Mucosa of descending colon (tissue), 3 donors: Measurements from ENCODE around the gene ST3GAL3. TPM values are rescaled to one million over a fixed set of nuclear protein-coding genes. Genes with fewer than 3 reads are reported as not detected.

Experiments
- ATAC-seq: fragments of 200-7000 bp; cut with Tn5 transposase; one replicate; pipeline ENCODE4 v1.9.1; 2020; ENCODE audit warnings: mild to moderate bottlenecking, moderate library complexity
- DNase-seq, 3 donors: peaks; one replicate each; pipeline ENCODE4 v3.0.0-alpha.2; 2020
- H3K36me3 ChIP-seq: fragments of 200-600 bp; one replicate; pipeline ENCODE4 v1.8.0; 2021; ENCODE audit warnings: low read depth, mild to moderate bottlenecking
- H3K4me1 ChIP-seq: fragments of 200-600 bp; one replicate; pipeline ENCODE4 v1.8.0; 2021; ENCODE audit warnings: low read depth, mild to moderate bottlenecking
- H3K4me3 ChIP-seq: fragments of 200-600 bp; one replicate; pipeline ENCODE4 v1.8.0; 2021; ENCODE audit warnings: mild to moderate bottlenecking
- H3K9me3 ChIP-seq: fragments of 200-600 bp; one replicate; pipeline ENCODE4 v1.8.0; 2021; ENCODE audit warnings: mild to moderate bottlenecking
- CTCF ChIP-seq: fragments of 200-600 bp; IDR thresholded peaks from one replicate; pipeline ENCODE4 v1.8.0; 2022; ENCODE audit warnings: antibody characterized with exemption, mild to moderate bottlenecking
- intact Hi-C, 2 donors: fragments of 100-400 bp; cut with DNase I in 1 of 2; cut with micrococcal nuclease in 1 of 2; formaldehyde crosslinking; loops; one replicate each; pipeline versions ENCODE4 v1.11.0 to v1.11.1; 2022; cut with DNase I, micrococcal nuclease
- total RNA-seq, 3 donors: library from RNA; stranded (reverse); fragmentation: NEBNext Ultra II Directional in 2 of 3; extraction: Animal tissue kit (Norgen Biotek cat#: 25700) in 2 of 3; gene quantifications; one replicate each; pipeline versions ENCODE4 v1.2.1 to v1.2.4, GENCODE V29; 2021 to 2023
- donor health status: DM: no; HTN: no; CAD: no; lungs with moderate emphysema.
- donor health status: DM: no; HTN: no; CAD: no.
- donor health status: DM: no; HTN: yes; CAD: no.

ST3GAL3 gene
- total RNA-seq, 3 donors from 2014 or later: 9.5 to 26.3 (median 18.2) TPM

DNA sequence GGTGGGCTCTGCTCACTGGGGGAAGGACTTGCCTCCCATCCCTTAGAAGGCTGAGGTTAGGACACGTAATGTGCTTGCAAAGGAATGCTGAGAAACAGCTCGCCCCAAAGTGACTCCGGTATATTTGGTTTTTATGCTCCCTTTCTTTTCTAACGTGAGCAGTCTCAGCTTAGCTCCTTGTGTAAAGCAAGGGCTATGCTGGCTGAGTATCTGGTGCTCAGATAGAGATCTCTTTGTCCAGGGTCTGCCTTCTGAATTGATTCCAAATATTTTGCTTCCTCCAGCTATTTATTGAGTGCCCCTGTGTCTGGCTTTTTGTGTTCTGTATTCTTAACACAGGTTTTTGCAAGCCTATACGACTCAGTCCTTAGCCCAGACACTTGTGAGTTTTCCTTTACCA, 131.7 kb downstream of the ST3GAL3 start:
- Histone ChIP-seq H3K36me3 (no peaks in the 10 kb centered on the region), H3K9me3 (no peaks in the 10 kb centered on the region), H3K4me1 (peaks cover 10% of the 10 kb centered on the region), H3K4me3 (no peak overlapping the region)
- ATAC-seq: no peak
- TF ChIP-seq CTCF: no peak
- intact Hi-C loops: no loop called here
- no peak for DNase-seq

DNA sequence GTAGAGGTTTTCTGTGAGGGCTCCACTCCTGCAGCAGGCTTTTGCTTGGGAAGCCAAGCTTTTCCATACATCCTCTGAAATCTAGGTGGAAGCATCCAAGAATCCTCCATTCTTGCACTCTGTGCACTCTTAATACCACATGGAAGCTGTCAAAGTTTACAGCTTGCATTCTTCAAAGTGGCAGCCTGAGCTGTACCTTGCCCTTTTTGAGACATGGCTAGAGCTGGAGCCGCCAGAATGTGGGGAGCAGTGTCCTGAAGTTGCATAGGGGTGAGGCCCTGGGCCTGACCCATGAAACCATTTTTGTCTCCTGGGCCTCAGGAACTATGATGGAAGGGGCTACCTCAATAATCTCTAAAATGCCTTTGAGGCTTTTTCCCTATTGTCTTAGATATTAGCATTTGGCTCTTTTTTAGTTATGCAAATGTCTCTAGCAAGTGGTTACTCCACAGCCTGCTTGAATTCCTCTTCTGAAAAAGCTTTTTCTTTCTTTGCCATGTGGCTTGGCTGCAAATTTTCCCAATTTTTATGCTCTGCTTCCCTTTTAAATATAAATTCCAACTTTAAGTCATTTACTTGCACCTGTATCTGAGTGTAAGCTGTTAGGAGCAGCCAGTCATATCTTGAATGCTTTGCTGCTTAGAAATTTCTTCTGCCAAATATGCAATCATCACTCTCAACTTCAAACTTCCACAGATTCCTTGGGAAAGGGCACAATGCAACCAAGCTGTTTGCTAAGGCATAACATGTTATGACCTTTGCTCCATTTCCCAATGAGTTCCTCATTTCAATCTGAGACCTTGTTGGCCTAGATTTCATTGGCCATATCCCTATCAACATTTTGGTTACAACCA, 134.2 kb downstream of the ST3GAL3 start:
- intact Hi-C loops: no loop called here
- Histone ChIP-seq H3K4me1 (peaks cover 3% of the 10 kb centered on the region), H3K36me3 (no peaks in the 10 kb centered on the region), H3K9me3 (no peaks in the 10 kb centered on the region), H3K4me3 (no peak overlapping the region)
- ATAC-seq: peak; percentile 12
- no peak for TF ChIP-seq CTCF
- DNase-seq: no peak

DNA sequence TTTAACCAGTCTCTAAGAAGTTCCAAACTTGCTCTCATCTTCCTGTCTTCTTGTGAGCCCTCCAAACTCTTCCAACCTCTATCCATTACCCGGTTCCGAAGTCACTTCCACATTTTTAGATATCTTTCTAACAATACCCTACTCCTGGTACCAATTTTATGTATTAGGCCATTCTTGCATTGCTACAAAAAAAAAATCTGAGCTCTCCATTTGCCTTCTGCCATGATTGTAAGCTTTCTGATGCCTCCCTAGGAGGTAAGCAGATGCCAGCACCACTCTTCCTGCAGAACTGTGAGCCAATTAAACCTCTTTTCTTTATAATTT, 134.8 kb downstream of the ST3GAL3 start:
- ATAC-seq (no peak), DNase-seq (no peak)
- intact Hi-C loops: no loop called here
- no peak overlapping the region for H3K4me3 ChIP-seq
- no peaks in the 10 kb centered on the region for H3K4me1 ChIP-seq
- H3K36me3 ChIP-seq: no peaks in the 10 kb centered on the region
- TF ChIP-seq CTCF: no peak
- H3K9me3 ChIP-seq: no peaks in the 10 kb centered on the region

DNA sequence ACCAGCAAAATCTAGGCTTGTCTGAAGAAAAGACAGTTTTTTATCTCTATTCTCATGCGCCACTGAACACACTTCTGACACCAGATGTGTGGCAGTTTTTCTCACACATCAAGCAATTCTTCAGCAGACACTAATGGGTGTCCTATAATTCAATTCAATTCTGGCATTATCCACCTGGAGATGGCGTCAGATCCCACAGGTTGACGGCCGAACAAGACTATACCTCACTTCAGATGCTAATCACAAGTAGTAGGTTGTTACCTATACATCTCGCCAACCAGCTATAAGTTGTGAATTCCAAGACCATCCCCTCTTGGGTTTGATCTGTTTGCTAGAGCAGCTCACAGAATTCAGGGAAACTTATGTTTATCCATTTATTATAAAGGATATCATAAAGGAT, 136.3 kb downstream of the ST3GAL3 start:
- Histone ChIP-seq H3K36me3 (no peaks in the 10 kb centered on the region), H3K9me3 (no peaks in the 10 kb centered on the region), H3K4me1 (no peaks in the 10 kb centered on the region), H3K4me3 (no peak overlapping the region)
- DNase-seq (no peak), ATAC-seq (peak; percentile 24)
- intact Hi-C loops: no loop called here
- TF ChIP-seq CTCF: no peak

- no peak for DNase-seq
Observed at GRCh38 chr1:43844114-43844513, 136.8 kb downstream of the ST3GAL3 start.

More at GRCh38 chr1:43844114-43844513, 136.8 kb downstream of the ST3GAL3 start:
- intact Hi-C loops: no loop called here
- Histone ChIP-seq H3K9me3 (no peaks in the 10 kb centered on the region), H3K4me1 (no peaks in the 10 kb centered on the region), H3K36me3 (no peaks in the 10 kb centered on the region), H3K4me3 (no peak overlapping the region)
- ATAC-seq: peak; percentile 98
- TF ChIP-seq CTCF: no peak
